SK-N-SH (cell line): ENCODE results near the gene ST3GAL2. TPM values are rescaled to one million over a fixed set of nuclear protein-coding genes. Genes with fewer than 3 reads are reported as not detected.
A peak's percentile ranks its signal among the peaks of the same experiment; 100 is the strongest.

Experiments used
- CTCF ChIA-PET: fragments of 300-600, 350-600 bp; formaldehyde crosslinking; extraction: SDS; loops from one replicate; lab custom pipeline; 2021; lab: Yijun Ruan, JAX
- POLR2A ChIA-PET: fragments of 350-600 bp; sonication (Branson Sonifier 250); formaldehyde crosslinking; extraction: SDS; loops from one replicate; lab custom pipeline; 2020; ENCODE audit warnings: antibody characterized with exemption, inconsistent platforms; lab: Yijun Ruan, JAX
- DNase-seq: peaks from one replicate; pipeline ENCODE4 v3.0.0; 2012
- H2AFZ ChIP-seq: fragments of 200-600 bp; sonication (generic); 2 replicates; pipeline ENCODE4 v1.8.1; 2016; ENCODE audit warnings: antibody characterized with exemption, mild to moderate bottlenecking, low read depth
- H3F3A ChIP-seq: fragments of 200-600 bp; sonication (generic); replicated peaks from 2 replicates; pipeline ENCODE3; 2016; ENCODE audit warnings: antibody characterized with exemption, mild to moderate bottlenecking; ENCODE audit not compliant: insufficient read depth
- H3K27ac ChIP-seq, 2 experiments: fragments of 200-500 bp in 1 of 2; fragments of 200-600 bp in 1 of 2; sonication (Bioruptor generic) in 1 of 2; sonication (generic), shearing (Covaris generic) in 1 of 2; 2 replicates each; pipeline versions ENCODE4 v1.5.1 to v1.6.1; 2014 to 2016; ENCODE audit warnings: low read depth in 2 of 2, inconsistent platforms in 1 of 2, low read length in 1 of 2, mild to moderate bottlenecking in 1 of 2, mixed read lengths in 1 of 2
- H3K27me3 ChIP-seq: fragments of 200-600 bp; sonication (generic), shearing (Covaris generic); 2 replicates; pipeline ENCODE4 v1.6.1; 2016; ENCODE audit warnings: mixed run types; ENCODE audit not compliant: insufficient read depth
- H3K36me3 ChIP-seq, 2 experiments: fragments of 200-500 bp in 1 of 2; fragments of 200-600 bp in 1 of 2; sonication (Bioruptor generic) in 1 of 2; sonication (generic) in 1 of 2; replicated peaks in 1 of 2; 2 replicates each; pipeline versions ENCODE3 to v1.5.1; 2014 to 2016; ENCODE audit warnings: low read length in 1 of 2, mild to moderate bottlenecking in 1 of 2; ENCODE audit not compliant: insufficient read depth in 2 of 2, control insufficient read depth in 1 of 2
- H3K4me1 ChIP-seq, 2 experiments: fragments of 200-500 bp in 1 of 2; fragments of 200-600 bp in 1 of 2; sonication (Bioruptor generic) in 1 of 2; sonication (generic), shearing (Covaris generic) in 1 of 2; 2 replicates each; pipeline versions ENCODE4 v1.5.1 to v1.6.1; 2014 to 2016; ENCODE audit warnings: low read depth in 1 of 2, low read length in 1 of 2, mixed run types in 1 of 2; ENCODE audit not compliant: insufficient read depth in 2 of 2, control insufficient read depth in 1 of 2
- H3K4me2 ChIP-seq: fragments of 200-600 bp; sonication (generic), shearing (Covaris generic); 2 replicates; pipeline ENCODE4 v1.6.1; 2017; ENCODE audit warnings: mixed run types
- H3K4me3 ChIP-seq, 2 experiments: fragments of 200-500 bp in 1 of 2; fragments of 200-600 bp in 1 of 2; sonication (Bioruptor generic) in 1 of 2; sonication (generic), shearing (Covaris generic) in 1 of 2; 2 replicates each; pipeline versions ENCODE4 v1.5.1 to v1.8.1; 2014 to 2016; ENCODE audit warnings: low read depth in 2 of 2, inconsistent platforms in 1 of 2, low read length in 1 of 2, mild to moderate bottlenecking in 1 of 2, mixed read lengths in 1 of 2, moderate library complexity in 1 of 2
- H3K79me2 ChIP-seq: fragments of 200-600 bp; sonication (generic); 2 replicates; pipeline ENCODE4 v1.8.1; 2017; ENCODE audit warnings: mild to moderate bottlenecking; ENCODE audit not compliant: insufficient read depth
- H3K9ac ChIP-seq: fragments of 200-600 bp; sonication (generic); 2 replicates; pipeline ENCODE4 v1.6.1; 2017; ENCODE audit warnings: mixed run types
- H3K9me2 ChIP-seq: fragments of 200-600 bp; sonication (generic); 2 replicates; pipeline ENCODE4 v1.6.1; 2017; ENCODE audit warnings: mixed run types
- H3K9me3 ChIP-seq: fragments of 200-600 bp; sonication (generic); 2 replicates; pipeline ENCODE4 v1.6.1; 2017; ENCODE audit warnings: mixed run types, mild to moderate bottlenecking, moderate library complexity
- H4K20me1 ChIP-seq: fragments of 200-600 bp; sonication (generic); 2 replicates; pipeline ENCODE4 v1.6.1; 2017; ENCODE audit warnings: mild to moderate bottlenecking, mixed run types; ENCODE audit not compliant: insufficient read depth
- CTCF ChIP-seq: fragments of 200-600 bp; sonication (generic); IDR thresholded peaks from 2 replicates; pipeline ENCODE4 v1.6.1; 2017; ENCODE audit warnings: antibody characterized with exemption, mild to moderate bottlenecking, moderate library complexity
- ELF1 ChIP-seq: IDR thresholded peaks from 2 replicates; pipeline ENCODE4 v1.4.0; 2012
- FOSL2 ChIP-seq: IDR thresholded peaks from 2 replicates; pipeline ENCODE4 v1.4.0; 2012; ENCODE audit warnings: low read depth, mild to moderate bottlenecking, moderate library complexity, borderline replicate concordance
- GABPA ChIP-seq: IDR thresholded peaks from 2 replicates; pipeline ENCODE4 v1.4.0; 2012; ENCODE audit warnings: low read depth, mild to moderate bottlenecking
- JUND ChIP-seq: IDR thresholded peaks from 2 replicates; pipeline ENCODE4 v1.4.0; 2012
- MEF2A ChIP-seq: IDR thresholded peaks from 2 replicates; pipeline ENCODE4 v1.4.0; 2012; ENCODE audit warnings: low read depth, borderline replicate concordance
- MXI1 ChIP-seq: IDR thresholded peaks from 2 replicates; pipeline ENCODE4 v1.6.1; 2012; ENCODE audit warnings: mild to moderate bottlenecking, low read depth, low read length, improper control_type of control experiment
- RXRA ChIP-seq: IDR thresholded peaks from 2 replicates; pipeline ENCODE4 v1.4.0; 2012; ENCODE audit warnings: low read depth, mild to moderate bottlenecking, borderline replicate concordance
- SIN3A ChIP-seq: IDR thresholded peaks from 2 replicates; pipeline ENCODE4 v1.6.1; 2012; ENCODE audit warnings: low read depth, mild to moderate bottlenecking, low read length, moderate library complexity, borderline replicate concordance
- SMC3 ChIP-seq: IDR thresholded peaks from 2 replicates; pipeline ENCODE4 v1.6.1; 2012; ENCODE audit warnings: low read depth, low read length, improper control_type of control experiment
- TAF1 ChIP-seq: IDR thresholded peaks from 2 replicates; pipeline ENCODE4 v1.6.1; 2012; ENCODE audit warnings: low read depth, mild to moderate bottlenecking, low read length, moderate library complexity, borderline replicate concordance
- TCF12 ChIP-seq: IDR thresholded peaks from 2 replicates; pipeline ENCODE4 v1.4.0; 2012
- TEAD4 ChIP-seq: IDR thresholded peaks from 2 replicates; pipeline ENCODE4 v1.4.0; 2012; ENCODE audit warnings: mild to moderate bottlenecking, borderline replicate concordance; ENCODE audit not compliant: insufficient read depth
- USF1 ChIP-seq: IDR thresholded peaks from 2 replicates; pipeline ENCODE4 v1.4.0; 2012; ENCODE audit warnings: low read depth, borderline replicate concordance
- WGBS: methylation state at CpG from one replicate; pipeline ENCODE4 v1.1.6; 2017; ENCODE audit warnings: low lambda C conversion rate; 5-methylcytosine and 5-hydroxymethylcytosine counted together
- polyA plus RNA-seq, 3 experiments: library from polyadenylated mRNA; depleted of rRNA; stranded (reverse); fragments of >200 nt; gene quantifications; 2 replicates each; pipeline ENCODE4 v1.2.3, GENCODE V29; 2012
- TF ChIP-seq, protein P1 (sequence below): IDR thresholded peaks from 2 replicates; pipeline ENCODE4 v1.6.1; 2012; ENCODE audit warnings: mild to moderate bottlenecking, low read depth, low read length, moderate library complexity
- TF ChIP-seq, protein P2 (sequence below): IDR thresholded peaks from 2 replicates; pipeline ENCODE4 v1.4.0; 2012; ENCODE audit warnings: low read depth
- TF ChIP-seq, protein P3 (sequence below): IDR thresholded peaks from 2 replicates; pipeline ENCODE4 v1.4.0; 2012; ENCODE audit warnings: low read depth, borderline replicate concordance

The ST3GAL2 gene
- polyA plus RNA-seq, 1 of the 3 experiments (the other 2 are of a cell fraction): 19.9 TPM

DNA sequence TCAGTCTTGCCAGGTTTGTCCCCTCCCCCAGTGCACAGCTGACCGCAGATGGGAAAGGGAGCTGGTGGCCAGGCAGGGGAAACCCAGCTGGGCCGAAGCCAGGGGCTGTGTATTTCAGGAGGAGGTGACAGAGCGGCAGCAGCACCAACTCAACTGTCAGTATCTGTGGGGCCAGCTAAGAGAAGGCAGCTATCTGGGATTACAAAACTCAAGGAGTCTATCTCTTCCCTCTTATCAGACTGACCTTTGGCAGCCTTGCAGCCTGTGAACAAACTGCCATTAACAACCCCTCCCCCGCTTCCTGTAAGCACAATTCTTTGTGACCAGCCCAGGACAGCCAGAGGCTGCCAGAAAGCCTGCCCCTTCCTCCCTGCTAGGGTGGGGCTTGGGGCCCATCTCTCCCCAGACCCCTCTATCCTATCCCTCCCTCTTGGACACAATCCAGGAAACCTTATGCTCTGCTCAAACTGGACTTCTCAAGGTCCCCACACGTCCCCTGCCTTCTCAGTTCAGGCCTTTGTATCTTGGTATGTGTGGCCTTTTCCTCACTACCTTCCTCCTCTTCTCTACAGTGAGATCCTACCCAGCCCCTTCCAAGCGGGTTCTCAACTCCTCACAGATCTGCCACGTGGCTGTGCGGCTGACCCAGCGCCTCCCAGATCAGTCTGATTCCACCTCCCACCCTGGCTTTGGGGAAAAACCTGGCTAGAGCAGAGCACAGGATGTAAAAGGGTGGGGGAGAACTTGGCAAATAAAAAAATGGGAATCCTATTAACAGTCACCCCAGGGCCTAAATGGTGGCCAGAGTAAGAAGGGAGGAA lies 10.5 kb downstream of the ST3GAL2 start (continued):
- TF ChIP-seq, protein P1, sequence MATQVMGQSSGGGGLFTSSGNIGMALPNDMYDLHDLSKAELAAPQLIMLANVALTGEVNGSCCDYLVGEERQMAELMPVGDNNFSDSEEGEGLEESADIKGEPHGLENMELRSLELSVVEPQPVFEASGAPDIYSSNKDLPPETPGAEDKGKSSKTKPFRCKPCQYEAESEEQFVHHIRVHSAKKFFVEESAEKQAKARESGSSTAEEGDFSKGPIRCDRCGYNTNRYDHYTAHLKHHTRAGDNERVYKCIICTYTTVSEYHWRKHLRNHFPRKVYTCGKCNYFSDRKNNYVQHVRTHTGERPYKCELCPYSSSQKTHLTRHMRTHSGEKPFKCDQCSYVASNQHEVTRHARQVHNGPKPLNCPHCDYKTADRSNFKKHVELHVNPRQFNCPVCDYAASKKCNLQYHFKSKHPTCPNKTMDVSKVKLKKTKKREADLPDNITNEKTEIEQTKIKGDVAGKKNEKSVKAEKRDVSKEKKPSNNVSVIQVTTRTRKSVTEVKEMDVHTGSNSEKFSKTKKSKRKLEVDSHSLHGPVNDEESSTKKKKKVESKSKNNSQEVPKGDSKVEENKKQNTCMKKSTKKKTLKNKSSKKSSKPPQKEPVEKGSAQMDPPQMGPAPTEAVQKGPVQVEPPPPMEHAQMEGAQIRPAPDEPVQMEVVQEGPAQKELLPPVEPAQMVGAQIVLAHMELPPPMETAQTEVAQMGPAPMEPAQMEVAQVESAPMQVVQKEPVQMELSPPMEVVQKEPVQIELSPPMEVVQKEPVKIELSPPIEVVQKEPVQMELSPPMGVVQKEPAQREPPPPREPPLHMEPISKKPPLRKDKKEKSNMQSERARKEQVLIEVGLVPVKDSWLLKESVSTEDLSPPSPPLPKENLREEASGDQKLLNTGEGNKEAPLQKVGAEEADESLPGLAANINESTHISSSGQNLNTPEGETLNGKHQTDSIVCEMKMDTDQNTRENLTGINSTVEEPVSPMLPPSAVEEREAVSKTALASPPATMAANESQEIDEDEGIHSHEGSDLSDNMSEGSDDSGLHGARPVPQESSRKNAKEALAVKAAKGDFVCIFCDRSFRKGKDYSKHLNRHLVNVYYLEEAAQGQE: peak; percentile 71
- TF ChIP-seq JUND: peak; percentile 70
- TF ChIP-seq, protein P2, sequence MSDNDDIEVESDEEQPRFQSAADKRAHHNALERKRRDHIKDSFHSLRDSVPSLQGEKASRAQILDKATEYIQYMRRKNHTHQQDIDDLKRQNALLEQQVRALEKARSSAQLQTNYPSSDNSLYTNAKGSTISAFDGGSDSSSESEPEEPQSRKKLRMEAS: peak; percentile 84
- TF ChIP-seq ELF1: no peak
- TF ChIP-seq TEAD4: peak; percentile 67; the same call in 1 of the 2 replicates
- TF ChIP-seq, all 33 proteins: peak for 23

- Histone ChIP-seq H3F3A (peaks cover 24% of the 10 kb centered on the region), H3K9ac (peak overlapping the region; percentile 46; the same call in 1 of the 2 replicates), H3K27ac (peak overlapping the region; percentile 94 to 99), H3K79me2 (peaks cover 92% of the 10 kb centered on the region), H3K36me3 (peaks cover 3 to 8% of the 10 kb centered on the region in 2 experiments), H3K9me2 (no peaks in the 10 kb centered on the region), H3K9me3 (no peaks in the 10 kb centered on the region), H3K4me2 (peak overlapping the region; percentile 79), H2AFZ (no peak overlapping the region), H3K27me3 (no peaks in the 10 kb centered on the region), H3K4me3 (peak overlapping the region in 1 of 2 experiments; percentile 46; a peak in 1 of 4 replicates), H4K20me1 (peaks cover 9% of the 10 kb centered on the region), H3K4me1 (peaks cover 37 to 57% of the 10 kb centered on the region in 2 experiments)
- 51% methylated on average over 4 of the region's 4 CpGs for WGBS
- POLR2A ChIA-PET: interaction anchor here (0.7 kb wide), 1 partner anchor 10 kb away, joined by 3 read pairs; no protein-coding TSS in a partner anchor
- no peak for DNase-seq
- CTCF ChIA-PET: interaction anchor here (0.8 kb wide), 1 partner anchor 46 kb away, joined by 3 read pairs; no protein-coding TSS in a partner anchor
- TF ChIP-seq MXI1: no peak
- no peak for TF ChIP-seq RXRA
- TF ChIP-seq GABPA: no peak
- no peak for TF ChIP-seq FOSL2
- no peak for TF ChIP-seq SIN3A
- no peak for TF ChIP-seq TEAD4
- TF ChIP-seq, protein P3, sequence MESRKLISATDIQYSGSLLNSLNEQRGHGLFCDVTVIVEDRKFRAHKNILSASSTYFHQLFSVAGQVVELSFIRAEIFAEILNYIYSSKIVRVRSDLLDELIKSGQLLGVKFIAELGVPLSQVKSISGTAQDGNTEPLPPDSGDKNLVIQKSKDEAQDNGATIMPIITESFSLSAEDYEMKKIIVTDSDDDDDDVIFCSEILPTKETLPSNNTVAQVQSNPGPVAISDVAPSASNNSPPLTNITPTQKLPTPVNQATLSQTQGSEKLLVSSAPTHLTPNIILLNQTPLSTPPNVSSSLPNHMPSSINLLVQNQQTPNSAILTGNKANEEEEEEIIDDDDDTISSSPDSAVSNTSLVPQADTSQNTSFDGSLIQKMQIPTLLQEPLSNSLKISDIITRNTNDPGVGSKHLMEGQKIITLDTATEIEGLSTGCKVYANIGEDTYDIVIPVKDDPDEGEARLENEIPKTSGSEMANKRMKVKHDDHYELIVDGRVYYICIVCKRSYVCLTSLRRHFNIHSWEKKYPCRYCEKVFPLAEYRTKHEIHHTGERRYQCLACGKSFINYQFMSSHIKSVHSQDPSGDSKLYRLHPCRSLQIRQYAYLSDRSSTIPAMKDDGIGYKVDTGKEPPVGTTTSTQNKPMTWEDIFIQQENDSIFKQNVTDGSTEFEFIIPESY: no peak
- TF ChIP-seq TAF1: no peak
- TF ChIP-seq, protein P1: no peak
- TF ChIP-seq CTCF: no peak
- no peak for TF ChIP-seq SMC3
- TF ChIP-seq JUND: no peak
- TF ChIP-seq MEF2A: no peak
- TF ChIP-seq TCF12: no peak
- no peak for TF ChIP-seq USF1
Measured at GRCh38 chr16:70427786-70428177, 11.1 kb downstream of the ST3GAL2 start.
